ENCODE measurements around the gene CACNA1G. TPM values are rescaled to one million over a fixed set of nuclear protein-coding genes. Genes with fewer than 3 reads are reported as not detected.

The CACNA1G gene
- total RNA-seq, 2 experiments from 2014 or later = 0.13 TPM; not detected in 1

DNA sequence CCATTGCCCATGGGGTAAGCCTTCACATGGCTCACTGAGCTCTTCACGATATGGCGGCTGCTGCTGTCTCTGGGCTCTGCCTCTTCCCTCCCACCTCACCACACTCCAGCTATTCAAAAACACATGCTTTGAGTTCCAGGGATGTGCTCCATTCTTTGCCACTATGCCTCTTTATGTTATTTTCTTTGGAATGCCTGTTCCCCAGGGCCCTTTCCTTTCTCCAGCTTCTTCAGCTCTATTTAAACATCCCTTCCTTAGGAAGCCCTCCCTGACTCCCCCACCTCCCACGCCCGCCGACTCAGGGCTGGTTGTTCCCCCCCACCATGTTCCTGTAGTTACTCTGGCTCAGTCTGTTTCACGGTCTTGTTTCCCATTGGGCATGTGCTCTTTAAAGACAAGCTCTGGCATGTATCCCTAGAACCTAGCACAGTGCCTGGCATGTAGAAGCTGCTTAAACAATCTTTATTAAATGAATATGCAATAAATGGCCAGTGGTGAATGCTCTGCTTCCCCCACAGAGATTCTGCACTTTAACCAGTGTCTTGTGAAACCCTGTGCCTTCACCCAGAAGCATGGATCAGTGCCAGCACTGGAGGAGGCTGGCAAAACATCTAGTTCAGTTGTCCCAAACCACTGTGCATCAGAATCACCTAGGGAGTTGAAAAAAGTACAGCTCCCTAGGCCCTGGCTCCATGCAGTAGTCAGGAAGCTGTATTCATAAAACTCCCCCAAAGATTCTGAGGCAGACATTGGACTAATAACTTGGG is 45.4 kb upstream of the CACNA1G start:
- no peak overlapping the region for H3K27ac Mint-ChIP-seq
- ATAC-seq = no peak
- TF ChIP-seq, protein P1, sequence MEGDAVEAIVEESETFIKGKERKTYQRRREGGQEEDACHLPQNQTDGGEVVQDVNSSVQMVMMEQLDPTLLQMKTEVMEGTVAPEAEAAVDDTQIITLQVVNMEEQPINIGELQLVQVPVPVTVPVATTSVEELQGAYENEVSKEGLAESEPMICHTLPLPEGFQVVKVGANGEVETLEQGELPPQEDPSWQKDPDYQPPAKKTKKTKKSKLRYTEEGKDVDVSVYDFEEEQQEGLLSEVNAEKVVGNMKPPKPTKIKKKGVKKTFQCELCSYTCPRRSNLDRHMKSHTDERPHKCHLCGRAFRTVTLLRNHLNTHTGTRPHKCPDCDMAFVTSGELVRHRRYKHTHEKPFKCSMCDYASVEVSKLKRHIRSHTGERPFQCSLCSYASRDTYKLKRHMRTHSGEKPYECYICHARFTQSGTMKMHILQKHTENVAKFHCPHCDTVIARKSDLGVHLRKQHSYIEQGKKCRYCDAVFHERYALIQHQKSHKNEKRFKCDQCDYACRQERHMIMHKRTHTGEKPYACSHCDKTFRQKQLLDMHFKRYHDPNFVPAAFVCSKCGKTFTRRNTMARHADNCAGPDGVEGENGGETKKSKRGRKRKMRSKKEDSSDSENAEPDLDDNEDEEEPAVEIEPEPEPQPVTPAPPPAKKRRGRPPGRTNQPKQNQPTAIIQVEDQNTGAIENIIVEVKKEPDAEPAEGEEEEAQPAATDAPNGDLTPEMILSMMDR (IDR thresholded peaks at IDR 0.05) = no peak
- no peaks in the 10 kb centered on the region for H3K27me3 Mint-ChIP-seq
- H3K4me3 Mint-ChIP-seq = no peak overlapping the region
- ChIA-PET POLR2A (interaction anchor here (1.2 kb wide), 1 partner anchor 32 kb away, joined by 3 read pairs; no protein-coding TSS in a partner anchor), CTCF (interaction anchor here (0.7 to 2.0 kb wide), 6 partner anchors 11 to 153 kb away, joined by 3 to 7 read pairs (median 3); no protein-coding TSS in a partner anchor)
- H3K4me1 Mint-ChIP-seq (ENCODE audit: low read depth) = peaks cover 19% of the 10 kb centered on the region
- intact Hi-C loops (cut with micrococcal nuclease) = no loop called here
- DNase-seq = no peak
- H3K36me3 Mint-ChIP-seq (ENCODE audit: low read depth) = no peaks in the 10 kb centered on the region
- H3K9me3 Mint-ChIP-seq = no peaks in the 10 kb centered on the region

DNA sequence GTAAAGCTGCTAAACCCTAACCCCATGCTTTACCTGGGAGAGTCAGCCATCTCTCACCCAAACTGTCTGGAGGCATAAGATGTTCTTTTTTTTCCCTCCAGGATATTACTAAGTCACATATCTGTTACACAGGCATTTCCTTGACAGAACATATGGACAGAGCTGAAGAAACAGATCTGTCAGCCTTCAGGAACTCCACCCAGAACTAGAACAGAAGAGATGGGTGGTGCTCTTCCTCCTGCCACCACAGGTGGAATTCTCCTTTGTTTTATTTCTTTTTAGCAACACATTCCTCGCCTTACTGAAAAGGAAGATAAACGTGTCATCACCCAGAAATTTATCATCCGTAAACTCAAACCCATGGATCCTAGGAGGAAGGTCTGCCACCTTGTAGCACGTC is 43.5 kb upstream of the CACNA1G start:
- Mint-ChIP-seq H3K9me3 (no peaks in the 10 kb centered on the region), H3K27me3 (no peaks in the 10 kb centered on the region), H3K27ac (no peak overlapping the region), H3K36me3 (ENCODE audit: low read depth) (no peaks in the 10 kb centered on the region), H3K4me1 (ENCODE audit: low read depth) (peaks cover 3% of the 10 kb centered on the region), H3K4me3 (no peak overlapping the region)
- POLR2A ChIA-PET = interaction anchor here (0.6 to 1.6 kb wide), 2 partner anchors 14 to 33 kb away, joined by 3 read pairs; no protein-coding TSS in a partner anchor
- ATAC-seq (no peak), DNase-seq (no peak)
- TF ChIP-seq, protein P1 (IDR thresholded peaks at IDR 0.05) = no peak
- CTCF ChIA-PET = interaction anchor here (1.2 to 2.0 kb wide), 3 partner anchors 13 to 34 kb away, joined by 3 to 4 read pairs (median 3); no protein-coding TSS in a partner anchor
- intact Hi-C loops (cut with micrococcal nuclease) = no loop called here

DNA sequence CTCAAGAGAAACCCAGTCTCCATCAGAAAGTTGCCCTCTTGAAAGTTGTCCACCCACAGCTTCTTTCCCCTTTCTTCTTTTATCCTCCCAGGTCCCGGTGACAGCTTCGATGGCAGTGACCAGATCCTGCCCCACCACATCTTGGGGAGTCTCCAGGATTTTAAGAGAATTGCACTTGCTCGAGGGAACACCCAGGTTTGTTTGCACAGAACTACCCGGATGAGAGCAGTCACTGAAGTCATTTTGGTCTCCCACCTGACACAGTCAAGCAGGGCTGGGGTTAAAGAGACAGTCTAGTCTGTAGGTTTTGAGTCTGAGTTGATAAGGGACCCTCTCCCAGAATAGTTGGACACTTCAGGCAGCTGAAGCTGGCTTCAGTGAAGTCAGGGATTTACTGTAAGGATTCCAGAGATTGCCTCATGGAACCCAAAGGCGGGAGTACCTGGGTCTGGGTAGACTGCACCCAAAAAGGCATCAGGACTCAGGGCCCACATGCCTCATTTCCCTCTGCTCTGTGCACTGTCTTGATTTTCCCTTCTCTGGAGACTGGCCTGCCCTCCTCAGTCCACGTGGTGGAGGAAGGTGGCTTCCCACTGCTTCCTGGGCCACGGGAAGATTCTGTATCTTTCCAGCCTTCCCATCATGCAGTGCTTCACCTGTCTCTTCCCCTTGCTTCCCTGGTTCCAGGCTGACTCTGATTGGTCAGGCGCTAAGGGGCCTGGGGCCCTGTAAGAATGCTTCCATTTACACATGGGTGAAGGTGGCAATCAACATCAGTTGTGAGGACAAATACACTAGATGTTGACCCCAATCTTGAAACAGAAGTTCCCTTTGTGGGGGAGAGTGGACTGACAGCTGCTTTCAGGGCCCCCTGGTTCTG is 42.8 kb upstream of the CACNA1G start:
- Mint-ChIP-seq H3K4me1 (ENCODE audit: low read depth) (no peaks in the 10 kb centered on the region), H3K36me3 (ENCODE audit: low read depth) (no peaks in the 10 kb centered on the region), H3K9me3 (no peaks in the 10 kb centered on the region), H3K27me3 (no peaks in the 10 kb centered on the region), H3K4me3 (no peak overlapping the region), H3K27ac (no peak overlapping the region)
- ChIA-PET CTCF (interaction anchor here (1.6 kb wide), 1 partner anchor 24 kb away, joined by 3 read pairs; no protein-coding TSS in a partner anchor), POLR2A (interaction anchor here (0.6 to 1.6 kb wide), 2 partner anchors 15 to 34 kb away, joined by 3 read pairs; no protein-coding TSS in a partner anchor)
- intact Hi-C loops (cut with micrococcal nuclease) = no loop called here
- ATAC-seq (no peak), DNase-seq (no peak)
- TF ChIP-seq, protein P1 (IDR thresholded peaks at IDR 0.05) = no peak

DNA sequence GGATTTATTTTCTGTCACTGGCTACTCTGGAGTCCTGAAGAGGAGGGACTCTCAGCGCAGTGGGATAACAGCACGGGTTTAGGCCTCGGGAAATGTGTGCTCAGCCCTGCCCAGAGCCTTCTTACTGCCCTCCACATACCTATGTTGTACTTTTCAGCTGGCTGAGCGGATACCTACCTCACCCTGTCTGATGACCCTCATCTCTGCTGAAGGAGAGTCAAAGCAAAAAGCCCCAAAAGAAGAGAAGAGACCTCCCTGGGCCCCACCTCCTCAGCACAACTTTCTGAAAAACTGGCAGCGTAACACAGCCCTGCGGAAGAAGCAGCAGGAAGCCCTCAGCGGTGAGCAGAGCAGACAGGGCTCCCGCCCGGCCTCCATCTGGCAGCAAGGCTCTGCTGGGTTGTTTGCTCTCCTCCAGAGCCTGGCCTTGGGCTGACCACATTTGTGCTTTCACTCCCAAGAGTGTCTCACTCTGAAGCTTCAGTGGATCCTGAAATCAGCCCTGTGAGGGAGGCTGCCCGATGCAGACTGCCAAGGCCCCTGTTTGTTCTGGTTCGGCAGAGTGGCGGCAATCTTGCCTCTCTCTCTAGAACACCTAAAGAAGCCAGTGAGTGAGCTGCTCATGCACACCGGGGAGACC is 42.0 kb upstream of the CACNA1G start:
- intact Hi-C loops (cut with micrococcal nuclease) = no loop called here
- H3K9me3 Mint-ChIP-seq = no peaks in the 10 kb centered on the region
- H3K36me3 Mint-ChIP-seq (ENCODE audit: low read depth) = no peaks in the 10 kb centered on the region
- no peaks in the 10 kb centered on the region for H3K4me1 Mint-ChIP-seq (ENCODE audit: low read depth)
- POLR2A ChIA-PET = interaction anchor here (1.6 kb wide), 1 partner anchor 16 kb away, joined by 3 read pairs; no protein-coding TSS in a partner anchor
- DNase-seq (no peak), ATAC-seq (no peak)
- TF ChIP-seq, protein P1 (IDR thresholded peaks at IDR 0.05) = no peak
- H3K4me3 Mint-ChIP-seq = no peak overlapping the region
- no peaks in the 10 kb centered on the region for H3K27me3 Mint-ChIP-seq
- H3K27ac Mint-ChIP-seq = no peak overlapping the region
- CTCF ChIA-PET = no interaction called here

Measured in activated CD8-positive, alpha-beta T cell treated with anti-CD3 and anti-CD28 coated beads for 36 hours (primary cell).